GM18907 (cell line): ENCODE measurements around the gene ESR2.
"Not testable (repeated sequence)": the region's sequence is repeated elsewhere in the genome, so short reads cannot be mapped to it uniquely, and the experiment has no call there.

Experiments used
- ATAC-seq: cut with Tn5 transposase; IDR thresholded peaks from one replicate; pipeline ENCODE4 v1.9.1; 2021; ENCODE audit warnings: mild to moderate bottlenecking, moderate library complexity; ENCODE audit not compliant: unreplicated experiment

Gene ESR2

DNA sequence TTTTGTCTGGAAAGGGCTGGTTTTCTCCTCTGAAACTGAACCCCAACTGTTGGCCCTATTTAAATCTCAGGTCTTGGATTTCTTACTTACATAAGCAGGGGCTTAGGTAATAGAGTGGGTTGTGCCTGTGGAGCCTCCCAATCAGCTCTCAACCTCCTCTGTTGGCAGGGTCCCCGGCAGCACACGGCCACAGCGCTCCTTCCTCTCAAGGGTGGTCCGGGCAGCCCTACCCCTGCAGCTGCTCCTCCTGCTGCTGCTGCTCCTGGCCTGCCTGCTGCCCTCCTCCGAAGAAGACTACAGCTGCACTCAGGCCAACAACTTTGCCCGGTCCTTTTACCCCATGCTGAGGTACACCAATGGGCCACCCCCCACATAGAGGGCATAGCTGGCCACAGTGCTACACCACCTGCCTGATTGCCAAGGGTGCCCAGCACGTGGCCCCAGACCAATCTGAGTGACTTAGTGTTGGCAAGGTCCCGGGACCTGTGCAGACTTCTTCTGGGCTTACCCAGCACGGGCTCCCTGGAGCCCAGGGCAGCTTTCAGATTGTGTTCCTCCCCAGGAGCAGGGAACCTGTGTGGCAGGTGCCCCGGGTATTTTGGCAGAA is 68.9 kb downstream of the ESR2 start:
- ATAC-seq: no peak

DNA sequence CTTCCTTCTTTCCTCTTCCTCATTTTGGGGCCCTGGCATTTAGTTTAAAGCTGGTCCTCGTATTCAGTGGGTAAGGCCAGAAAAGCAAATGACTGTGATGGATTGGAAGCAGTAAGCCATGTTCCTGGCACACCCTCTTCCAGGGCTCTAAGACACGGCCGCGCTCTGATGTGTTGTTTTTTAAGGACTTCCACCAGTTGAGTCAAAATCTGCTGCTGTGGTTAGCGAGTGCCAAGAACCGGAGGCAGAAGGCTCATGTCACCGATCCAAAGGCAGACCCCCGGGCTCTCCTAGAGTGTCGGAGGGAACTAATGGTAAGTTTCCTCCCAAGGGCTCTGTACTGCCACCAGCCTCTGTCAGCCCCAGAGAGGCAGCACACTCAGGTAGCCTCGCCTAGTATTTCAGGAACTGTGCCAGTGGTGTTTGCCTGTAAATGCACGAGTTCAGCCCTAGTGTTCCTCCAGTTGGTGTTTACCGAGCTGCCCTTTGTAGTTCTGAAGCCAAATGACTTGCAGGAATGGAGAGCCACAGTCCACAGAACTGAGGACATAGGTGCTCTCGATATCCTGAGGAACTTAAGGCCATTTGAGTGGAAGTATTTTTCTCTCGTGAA is 72.7 kb downstream of the ESR2 start:
- no peak for ATAC-seq

DNA sequence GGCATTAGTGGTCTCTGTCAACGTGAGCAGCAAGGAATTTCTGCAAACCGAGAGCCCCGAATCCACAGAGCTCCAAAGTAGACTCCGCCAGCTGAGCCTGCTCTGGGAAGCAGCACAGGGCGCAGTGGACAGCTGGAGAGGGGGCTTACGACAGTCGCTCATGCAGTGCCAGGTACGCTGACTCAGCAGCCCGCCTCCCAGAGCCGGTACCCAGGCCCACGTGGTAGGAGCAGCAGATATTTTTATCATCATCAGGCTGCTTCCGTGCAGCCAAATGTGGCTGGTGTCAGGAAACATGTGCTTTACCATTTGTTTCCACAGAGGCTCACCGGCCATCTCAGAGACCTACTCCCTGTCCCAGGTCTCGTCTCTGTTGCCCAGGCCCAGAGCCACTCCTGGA is 73.7 kb downstream of the ESR2 start:
- no peak for ATAC-seq

DNA sequence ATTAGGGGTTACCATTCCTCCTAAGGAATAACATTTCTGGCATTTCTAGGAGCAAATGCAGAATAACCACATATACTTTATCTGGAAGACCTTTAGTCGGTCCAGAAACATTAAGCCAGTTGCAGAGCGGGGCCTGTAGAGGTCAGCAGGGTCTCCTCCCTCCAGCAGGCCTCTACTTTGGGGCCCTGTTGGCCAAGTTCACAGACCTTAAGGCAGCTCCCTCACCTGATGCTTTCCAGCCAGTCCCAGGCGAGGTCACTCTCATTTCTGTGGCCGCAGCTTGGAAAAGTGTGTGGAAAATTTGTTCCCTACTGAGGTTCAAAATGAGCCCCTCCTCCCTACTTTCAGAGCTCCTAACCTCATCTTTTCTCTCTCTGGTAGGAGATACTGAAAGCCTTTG is 74.1 kb downstream of the ESR2 start:
- no peak for ATAC-seq

DNA sequence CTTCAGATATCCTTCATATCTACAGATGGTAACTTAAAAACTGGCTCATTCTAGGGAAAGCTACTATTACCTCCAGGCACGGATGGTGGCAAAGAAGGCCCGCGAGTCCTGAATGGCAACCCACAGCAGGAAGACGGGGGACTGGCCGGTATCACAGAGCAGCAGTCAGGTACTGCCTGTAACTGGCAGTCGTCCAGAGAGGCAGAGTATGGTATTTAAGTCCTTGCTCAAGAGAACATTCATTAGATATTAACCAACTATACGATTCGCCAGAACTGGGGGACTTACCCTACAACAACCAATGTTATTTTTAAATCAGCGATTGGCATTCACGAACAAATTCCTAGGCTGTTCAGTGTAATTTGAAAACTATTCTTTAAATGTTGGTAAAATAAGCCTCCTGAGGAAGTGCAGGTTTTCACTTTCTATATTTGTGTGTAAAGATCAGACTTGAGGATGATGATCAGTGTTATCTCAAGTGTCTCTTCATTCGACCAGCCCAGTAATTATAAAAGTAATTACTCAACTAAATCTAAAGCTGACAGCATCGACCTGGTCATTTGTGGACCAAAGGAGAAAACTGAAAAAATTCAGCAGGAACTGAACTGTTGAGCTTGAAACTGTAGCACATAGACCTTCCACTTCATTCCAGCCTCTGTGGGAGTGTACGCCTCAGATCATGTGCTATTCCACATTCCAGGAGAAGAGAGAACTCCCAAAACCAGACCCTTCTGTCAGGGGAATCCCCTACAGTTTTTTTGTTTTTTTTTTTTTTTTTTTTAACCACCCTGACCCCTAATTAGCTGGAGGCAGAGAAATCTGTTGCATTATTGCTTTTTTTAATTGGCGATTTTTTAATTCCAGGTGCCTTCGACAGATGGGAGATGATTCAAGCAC is 75.6 kb downstream of the ESR2 start:
- ATAC-seq: peak; percentile 56

DNA sequence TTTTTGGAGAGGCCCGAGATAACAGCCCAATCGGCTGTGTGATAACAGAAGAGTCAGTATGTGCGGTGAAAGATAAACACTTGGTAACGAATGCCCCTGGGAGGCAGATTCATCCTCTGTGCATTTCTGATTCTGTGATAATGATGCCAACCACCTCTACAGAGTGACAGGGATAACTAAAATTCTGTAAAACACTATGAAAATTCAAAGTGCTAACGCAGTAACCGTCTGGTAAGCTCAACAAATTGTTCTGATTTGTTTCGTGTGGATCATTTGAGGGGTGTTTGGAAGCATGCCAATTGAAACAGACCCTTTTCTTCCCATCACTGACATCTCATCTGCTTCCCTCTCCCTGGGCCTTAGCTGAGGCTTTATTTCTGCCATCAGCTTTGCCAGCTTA is 76.3 kb downstream of the ESR2 start:
- ATAC-seq: no peak

DNA sequence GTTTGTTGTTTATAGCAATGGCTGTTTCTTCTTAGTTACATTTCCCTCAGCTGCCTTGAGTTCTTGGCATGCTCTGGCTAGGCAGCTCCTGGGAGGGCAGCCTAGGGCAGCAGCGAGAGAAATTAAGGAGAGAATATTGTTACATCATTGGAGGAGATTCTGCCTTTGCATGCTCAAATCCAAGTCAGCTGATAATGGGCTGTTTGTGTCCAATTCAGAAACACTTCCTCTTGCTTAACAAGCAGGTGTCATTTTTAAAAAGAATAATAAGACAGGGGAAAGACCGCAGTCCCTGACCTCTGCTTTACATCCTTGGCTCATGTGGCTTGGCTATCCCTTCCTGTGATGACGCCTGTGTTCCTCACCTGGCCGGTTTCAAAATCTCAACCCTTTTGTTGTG is 76.9 kb downstream of the ESR2 start:
- no peak for ATAC-seq

DNA sequence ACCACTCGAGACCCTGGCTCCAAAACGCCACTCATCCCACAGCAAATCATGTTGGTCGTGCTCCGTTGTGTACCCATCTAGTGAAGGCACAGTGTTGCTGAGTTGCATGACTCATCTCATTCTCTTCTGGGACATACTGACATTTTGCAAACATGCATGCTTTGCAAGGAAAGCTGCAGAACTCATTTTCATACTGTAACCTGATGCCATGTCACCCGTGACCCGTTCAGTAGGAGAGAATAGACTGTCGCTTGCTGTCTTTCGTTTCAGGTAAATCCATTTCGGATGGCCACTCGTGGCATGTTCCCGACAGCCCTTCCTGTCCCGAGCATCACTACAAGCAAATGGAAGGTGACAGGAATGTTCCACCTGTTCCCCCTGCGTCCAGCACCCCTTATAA is 78.2 kb downstream of the ESR2 start:
- ATAC-seq: no peak

DNA sequence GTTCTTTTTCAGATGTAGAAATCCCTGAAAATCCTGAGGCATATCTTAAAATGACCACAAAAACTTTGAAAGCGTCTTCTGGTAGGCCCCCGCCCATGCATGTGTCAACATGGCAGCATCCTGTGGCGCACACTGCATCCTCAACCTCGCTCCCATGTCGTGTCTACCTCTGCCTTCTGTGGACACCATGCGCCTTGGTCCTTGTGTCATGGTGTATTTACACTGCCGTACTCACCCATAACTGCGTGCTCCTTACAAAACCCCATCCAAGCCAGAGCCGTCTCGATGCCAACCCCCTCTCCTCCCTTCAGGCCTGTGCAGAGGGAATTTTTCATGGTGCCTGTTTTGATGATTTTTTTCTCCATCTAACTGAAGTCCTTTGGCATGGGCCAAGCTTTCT is 78.9 kb downstream of the ESR2 start:
- no peak for ATAC-seq

DNA sequence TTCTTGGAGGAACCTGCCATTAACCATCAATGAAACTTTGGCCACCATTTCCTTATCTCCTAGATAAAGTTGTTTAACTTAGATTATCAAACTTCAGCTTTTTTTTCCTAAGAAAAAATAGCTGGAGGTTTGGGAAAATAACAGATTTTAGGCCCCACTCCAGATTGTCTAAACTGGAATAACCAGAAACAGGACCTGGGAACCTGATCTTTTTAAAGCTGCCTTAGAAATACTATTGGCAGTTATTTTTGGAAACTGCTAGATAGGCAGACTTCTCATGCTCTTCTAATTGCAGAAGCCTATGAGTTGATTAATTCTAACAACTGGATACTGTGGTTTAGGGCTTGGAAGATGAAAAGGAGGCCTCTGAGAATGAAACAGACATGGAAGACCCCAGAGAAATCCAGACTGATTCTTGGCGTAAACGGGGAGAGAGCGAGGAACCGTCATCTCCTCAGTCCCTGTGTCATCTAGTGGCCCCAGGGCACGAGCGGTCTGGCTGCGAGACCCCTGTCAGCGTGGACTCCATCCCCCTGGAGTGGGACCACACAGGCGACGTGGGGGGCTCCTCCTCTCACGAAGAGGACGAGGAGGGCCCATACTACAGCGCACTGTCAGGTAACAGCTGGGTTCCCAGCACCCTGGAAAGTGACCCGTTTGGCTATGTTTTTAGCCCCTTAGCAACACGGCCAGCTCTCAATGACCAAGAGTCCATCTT is 80.2 kb downstream of the ESR2 start:
- no peak for ATAC-seq

DNA sequence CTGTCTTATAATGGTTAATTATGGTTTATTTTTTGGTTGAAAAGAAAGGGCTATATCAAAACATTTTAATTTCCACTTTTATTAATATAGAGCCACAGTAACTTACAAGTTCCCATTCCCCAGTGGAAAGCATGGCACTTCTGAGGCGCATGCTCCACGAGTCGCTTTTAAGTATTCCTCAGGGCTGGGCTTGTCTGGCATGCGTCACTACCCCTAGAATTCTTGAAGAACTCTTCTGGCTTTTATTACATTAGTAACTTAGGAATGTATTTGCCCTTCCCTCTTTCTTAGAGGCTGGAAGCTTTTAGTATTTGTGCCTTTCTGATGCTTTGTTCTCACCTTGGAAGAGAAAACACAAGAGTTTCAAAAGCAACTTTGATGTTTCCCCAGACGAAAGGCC is 81.1 kb downstream of the ESR2 start:
- no peak for ATAC-seq

DNA sequence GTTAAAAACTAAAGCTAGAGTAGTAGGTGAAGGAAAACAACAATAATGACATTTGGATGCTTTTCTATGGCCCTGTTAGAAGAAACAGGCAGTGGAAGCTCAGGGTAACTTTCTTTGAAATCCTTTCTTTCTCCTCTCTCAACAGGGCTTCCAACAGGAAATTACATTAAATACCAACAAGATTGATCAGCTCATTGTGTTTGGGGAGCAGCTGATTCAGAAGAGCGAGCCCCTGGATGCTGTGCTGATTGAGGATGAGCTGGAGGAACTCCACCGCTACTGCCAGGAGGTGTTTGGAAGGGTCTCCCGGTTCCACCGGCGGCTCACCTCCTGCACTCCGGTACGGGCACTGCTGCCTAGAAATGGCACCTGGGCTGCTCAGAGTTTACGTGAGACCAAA is 81.5 kb downstream of the ESR2 start:
- ATAC-seq: no peak

DNA sequence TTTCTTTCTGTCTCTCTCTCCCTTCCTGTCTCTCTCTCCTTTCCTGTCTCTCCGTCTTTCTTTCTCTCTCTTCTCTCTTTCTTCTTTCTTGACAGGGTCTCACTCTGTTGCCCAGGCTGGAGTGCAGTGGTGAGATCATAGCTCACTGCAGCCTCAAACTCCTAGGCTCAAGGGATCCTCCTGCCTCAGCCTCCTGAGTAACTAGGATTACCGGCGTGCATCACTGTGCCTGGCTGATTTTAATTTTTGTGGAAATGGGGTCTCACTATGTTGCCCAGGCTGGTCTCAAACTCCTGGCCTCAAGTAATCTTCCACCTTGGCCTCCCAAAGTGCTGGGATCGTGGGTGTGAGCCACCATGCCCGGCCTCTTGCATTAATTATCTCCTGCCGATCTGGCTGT is 83.3 kb downstream of the ESR2 start:
- ATAC-seq: not testable (repeated sequence)

DNA sequence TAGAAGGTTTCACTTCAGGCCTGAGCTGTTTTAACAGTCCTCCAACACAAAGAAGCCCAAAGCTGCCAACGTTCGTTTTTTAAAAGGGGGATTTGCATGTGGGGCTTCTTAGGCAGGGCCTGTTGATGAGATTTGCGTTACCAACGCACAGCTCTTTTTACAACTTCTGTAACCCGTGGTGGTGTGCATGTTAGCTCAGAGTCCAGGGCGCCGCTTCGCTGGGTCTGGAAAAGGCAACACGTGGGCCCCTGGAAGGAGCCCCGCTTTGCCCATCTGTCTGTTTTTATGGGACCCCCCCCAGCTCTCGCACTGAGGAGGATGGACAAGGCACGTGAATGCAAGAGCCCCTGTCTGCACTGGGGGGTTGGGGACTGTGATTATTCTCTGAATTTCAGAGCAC is 84.0 kb downstream of the ESR2 start:
- ATAC-seq: no peak

DNA sequence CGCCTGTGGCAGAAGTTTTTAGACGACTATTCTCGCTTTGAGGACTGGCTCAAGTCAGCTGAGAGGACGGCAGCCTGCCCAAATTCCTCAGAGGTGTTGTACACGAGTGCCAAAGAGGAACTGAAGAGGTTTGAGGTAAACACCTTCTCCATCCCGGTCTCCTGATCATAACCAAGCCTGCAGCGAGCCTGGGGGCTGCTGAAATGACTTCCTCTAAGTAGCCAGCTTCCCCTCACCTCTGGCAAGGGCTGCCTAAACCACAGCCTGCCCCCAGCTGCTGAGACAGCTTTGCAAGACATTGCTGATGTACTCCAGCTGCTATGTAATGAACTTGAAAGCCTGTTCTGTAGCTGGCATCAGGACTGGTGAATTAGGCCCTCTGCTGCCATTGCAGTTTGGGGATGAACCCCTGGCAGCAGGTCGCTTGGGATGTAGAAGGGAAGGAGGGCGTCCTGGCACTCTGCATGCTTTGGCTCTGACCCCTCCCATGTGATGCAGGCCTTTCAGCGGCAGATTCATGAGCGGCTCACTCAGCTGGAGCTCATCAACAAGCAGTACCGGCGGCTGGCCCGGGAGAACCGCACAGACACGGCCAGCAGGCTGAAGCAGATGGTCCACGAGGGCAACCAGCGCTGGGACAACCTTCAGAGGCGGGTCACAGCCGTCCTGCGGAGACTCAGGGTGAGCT is 84.6 kb downstream of the ESR2 start:
- ATAC-seq: peak; percentile 86

DNA sequence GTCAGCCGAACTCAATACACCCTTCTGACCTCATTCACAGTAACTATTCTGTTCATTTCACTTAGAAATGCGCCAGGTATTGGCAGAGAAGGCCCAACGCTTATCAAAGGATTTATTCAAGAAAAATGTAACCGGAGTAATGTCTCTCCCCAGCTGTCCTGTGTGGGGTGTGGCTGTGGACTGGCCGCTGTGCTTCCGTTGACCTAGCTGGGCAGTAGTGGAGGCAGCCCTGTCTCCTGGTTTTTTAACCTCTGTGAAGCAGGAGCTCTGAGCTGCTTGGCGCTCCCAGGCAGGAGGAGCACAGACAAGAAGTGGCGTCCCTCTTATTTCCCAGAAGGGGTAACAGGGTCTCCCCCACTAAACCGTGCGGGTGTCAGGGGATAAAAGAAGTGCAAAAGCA is 85.2 kb downstream of the ESR2 start:
- ATAC-seq: peak; percentile 6

DNA sequence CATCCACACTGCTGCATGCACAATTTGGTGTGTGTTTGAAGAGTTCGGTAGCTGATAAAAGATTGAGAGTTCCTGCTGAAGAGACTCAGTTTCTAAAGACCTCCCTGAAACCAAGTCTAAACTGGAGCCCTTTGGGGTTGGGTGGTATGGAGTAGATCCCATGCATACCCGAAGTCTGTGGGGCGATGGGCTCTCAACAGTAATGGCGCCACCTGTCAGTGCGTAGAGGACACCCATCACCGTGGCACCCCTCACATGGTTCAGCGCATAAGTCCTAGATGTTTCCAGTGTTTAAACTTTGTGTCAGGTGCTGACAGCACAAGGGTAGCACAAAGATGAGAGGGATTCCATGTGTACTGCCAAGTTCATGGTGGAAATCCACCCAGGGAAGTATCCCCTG is 85.9 kb downstream of the ESR2 start:
- no peak for ATAC-seq

DNA sequence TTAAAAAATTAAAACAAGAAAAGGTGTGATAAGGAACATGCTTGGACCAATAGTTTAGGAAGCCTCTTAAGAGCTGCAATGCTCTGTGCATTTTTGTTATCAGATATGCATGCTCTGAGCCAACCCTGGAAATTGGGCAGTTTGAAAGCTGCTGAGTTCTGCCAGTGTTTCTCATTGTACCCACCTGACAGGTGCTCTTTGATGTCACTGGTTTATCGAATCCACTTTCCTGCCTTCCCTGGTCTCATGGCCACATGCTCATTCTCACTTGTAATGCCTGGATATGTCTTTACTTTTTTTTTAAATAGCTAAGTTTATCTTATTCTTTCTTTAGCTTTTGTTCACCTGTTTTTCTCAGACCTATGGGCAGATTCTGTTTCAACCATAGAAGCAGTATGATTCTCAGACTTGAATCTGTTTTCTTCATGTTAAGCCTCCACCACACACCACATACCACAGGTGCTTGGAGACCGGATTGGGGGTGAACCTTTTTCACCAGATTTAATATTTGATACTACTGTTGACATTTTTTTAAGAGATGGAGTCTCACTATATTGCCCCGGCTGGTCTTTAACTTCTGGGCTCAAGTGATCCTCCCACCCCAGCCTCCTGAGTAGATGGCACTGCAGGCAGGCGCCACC is 90.7 kb downstream of the ESR2 start:
- no peak for ATAC-seq

DNA sequence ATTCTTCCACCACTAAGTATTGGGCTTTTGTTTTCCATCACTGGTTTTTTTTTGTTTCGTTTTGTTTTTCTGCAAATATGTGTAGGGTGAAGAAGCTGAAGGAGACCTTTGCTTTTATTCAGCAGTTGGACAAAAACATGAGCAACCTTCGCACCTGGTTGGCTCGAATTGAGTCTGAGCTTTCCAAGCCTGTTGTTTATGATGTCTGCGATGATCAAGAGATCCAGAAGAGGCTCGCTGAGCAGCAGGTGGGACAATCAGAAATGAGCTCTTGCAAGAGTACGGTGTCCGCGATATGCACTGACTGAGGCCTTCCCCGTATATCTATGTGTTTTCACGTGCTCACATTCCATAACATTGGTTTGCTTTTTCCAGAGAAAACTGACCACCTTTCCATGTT is 91.5 kb downstream of the ESR2 start:
- no peak for ATAC-seq

DNA sequence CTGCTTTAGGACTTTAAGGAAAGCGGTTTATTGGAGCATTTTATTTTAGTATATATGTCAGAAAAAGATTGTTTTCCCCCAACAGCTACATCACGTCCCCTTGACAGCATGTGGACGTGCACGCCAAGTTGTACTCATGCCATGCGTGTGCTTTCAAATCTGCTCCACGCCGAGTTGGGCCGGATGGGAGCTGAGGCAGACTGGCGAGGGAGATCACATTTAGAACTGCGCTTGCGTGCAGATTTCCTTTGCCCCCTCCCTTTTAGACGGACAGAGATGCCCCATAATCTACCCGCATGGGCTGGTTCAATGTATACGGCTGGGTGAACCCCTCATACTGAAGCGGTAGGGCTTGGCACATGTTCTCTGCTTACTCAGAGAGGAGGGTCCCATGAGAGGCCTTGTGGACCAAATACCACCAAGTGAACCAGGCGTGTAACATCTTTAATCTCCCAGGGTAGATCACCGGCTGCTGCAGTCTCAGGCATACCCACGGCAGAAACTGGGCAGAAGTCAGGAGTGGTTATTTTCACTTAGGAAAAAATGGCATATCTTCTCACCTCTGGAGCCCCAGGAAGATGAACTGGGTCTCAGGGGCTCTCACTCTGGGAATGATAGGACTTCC is 92.1 kb downstream of the ESR2 start:
- no peak for ATAC-seq
